HEK293 (cell line): Measurements from ENCODE around the gene UBE2J2.

ENCODE experiments used
- CTCF ChIA-PET: fragments of 350-600 bp; formaldehyde crosslinking; extraction: SDS; loops from one replicate; lab custom pipeline; 2021; ENCODE audit warnings: antibody characterized with exemption; lab: Yijun Ruan, JAX
- POLR2A ChIA-PET: fragments of 300-600 bp; formaldehyde crosslinking; extraction: SDS; loops from one replicate; lab custom pipeline; 2020; ENCODE audit warnings: antibody characterized with exemption, inconsistent platforms; lab: Yijun Ruan, JAX
- H3K27ac ChIP-seq: fragments of 200-500 bp; sonication (Bioruptor generic); 2 replicates; pipeline ENCODE4 v1.5.1; 2014; ENCODE audit warnings: low read depth, low read length, control low read depth, inconsistent platforms; ENCODE audit errors: extremely low read depth
- H3K36me3 ChIP-seq, 2 experiments: fragments of 200-500 bp in 1 of 2; sonication (Bioruptor generic) in 1 of 2; 1 replicate in 1 of 2; 2 replicates in 1 of 2; pipeline ENCODE4 v1.5.1; 2014 to 2017; ENCODE audit warnings: inconsistent platforms in 2 of 2, low read length in 2 of 2; ENCODE audit not compliant: control insufficient read depth in 2 of 2, insufficient read depth in 1 of 2
- H3K4me1 ChIP-seq: fragments of 200-500 bp; sonication (Bioruptor generic); 2 replicates; pipeline ENCODE4 v1.5.1; 2014; ENCODE audit warnings: mild to moderate bottlenecking, low read length, inconsistent platforms; ENCODE audit not compliant: control insufficient read depth, insufficient read depth
- H3K4me3 ChIP-seq: 2 replicates; pipeline ENCODE4 v1.5.1; 2011; ENCODE audit warnings: low read depth, mild to moderate bottlenecking, control low read depth, low read length, moderate library complexity
- H3K9me3 ChIP-seq: fragments of 200-500 bp; sonication (Bioruptor generic); 2 replicates; pipeline ENCODE4 v1.5.1; 2014; ENCODE audit warnings: low read depth, low read length, inconsistent platforms; ENCODE audit not compliant: control insufficient read depth, insufficient read depth
- GLI2 ChIP-seq: fragments of 450-650 bp; formaldehyde crosslinking; IDR thresholded peaks from 2 replicates; pipeline ENCODE4; 2017; ENCODE audit warnings: missing biosample characterization, missing genetic modification characterization, low read depth, borderline replicate concordance
- GLIS1 ChIP-seq: fragments of 450-650 bp; formaldehyde crosslinking; IDR thresholded peaks from 2 replicates; pipeline ENCODE4 v1.5.1; 2016; ENCODE audit warnings: missing biosample characterization, missing genetic modification characterization
- HOXA7 ChIP-seq: sonication (generic); formaldehyde crosslinking; IDR thresholded peaks from 2 replicates; pipeline ENCODE4 v1.8.1; 2022; ENCODE audit warnings: missing genetic modification reagents, borderline replicate concordance
- HOXC10 ChIP-seq: sonication (generic); formaldehyde crosslinking; IDR thresholded peaks from 2 replicates; pipeline ENCODE4 v1.8.1; 2023; ENCODE audit warnings: mild to moderate bottlenecking, missing genetic modification reagents
- MEIS1 ChIP-seq: sonication (generic); formaldehyde crosslinking; IDR thresholded peaks from 2 replicates; pipeline ENCODE4 v1.8.1; 2022; ENCODE audit warnings: missing genetic modification reagents, mild to moderate bottlenecking, borderline replicate concordance
- SCRT2 ChIP-seq: fragments of 450-650 bp; formaldehyde crosslinking; IDR thresholded peaks from 2 replicates; pipeline ENCODE4 v1.5.1; 2016; ENCODE audit warnings: missing biosample characterization, missing genetic modification characterization
- ZBTB44 ChIP-seq: fragments of 450-650 bp; IDR thresholded peaks from 2 replicates; pipeline ENCODE4 v1.5.1; 2018; ENCODE audit warnings: missing biosample characterization, mild to moderate bottlenecking, missing genetic modification characterization
- ZFP37 ChIP-seq: fragments of 450-650 bp; formaldehyde crosslinking; IDR thresholded peaks from 2 replicates; pipeline ENCODE4 v1.5.1; 2016; ENCODE audit warnings: missing biosample characterization, missing genetic modification characterization
- ZNF157 ChIP-seq: fragments of 450-650 bp; formaldehyde crosslinking; IDR thresholded peaks from 2 replicates; pipeline ENCODE4 v1.5.1; 2016; ENCODE audit warnings: missing biosample characterization, missing genetic modification characterization
- ZNF175 ChIP-seq: fragments of 450-650 bp; formaldehyde crosslinking; IDR thresholded peaks from 2 replicates; pipeline ENCODE4 v1.5.1; 2016; ENCODE audit warnings: missing biosample characterization, missing genetic modification characterization
- ZNF184 ChIP-seq: fragments of 450-650 bp; IDR thresholded peaks from 2 replicates; pipeline ENCODE4 v1.5.1; 2018; ENCODE audit warnings: missing biosample characterization, mild to moderate bottlenecking, missing genetic modification characterization
- ZNF202 ChIP-seq: fragments of 450-650 bp; formaldehyde crosslinking; IDR thresholded peaks from 2 replicates; pipeline ENCODE4 v1.5.1; 2016; ENCODE audit warnings: missing biosample characterization, missing genetic modification characterization, borderline replicate concordance
- ZNF214 ChIP-seq: fragments of 450-650 bp; formaldehyde crosslinking; IDR thresholded peaks from 2 replicates; pipeline ENCODE4 v1.5.1; 2017; ENCODE audit warnings: missing biosample characterization, mild to moderate bottlenecking, missing genetic modification characterization, borderline replicate concordance
- ZNF341 ChIP-seq: fragments of 450-650 bp; formaldehyde crosslinking; IDR thresholded peaks from 2 replicates; pipeline ENCODE4; 2016; ENCODE audit warnings: low read depth, missing biosample characterization, missing genetic modification characterization
- ZNF404 ChIP-seq: fragments of 450-650 bp; formaldehyde crosslinking; IDR thresholded peaks from 2 replicates; pipeline ENCODE4 v1.5.1; 2017; ENCODE audit warnings: missing biosample characterization, missing genetic modification characterization
- ZNF514 ChIP-seq: fragments of 450-650 bp; formaldehyde crosslinking; IDR thresholded peaks from 2 replicates; pipeline ENCODE4 v1.5.1; 2016; ENCODE audit warnings: missing biosample characterization, missing genetic modification characterization
- ZNF548 ChIP-seq: fragments of 450-650 bp; formaldehyde crosslinking; IDR thresholded peaks from 2 replicates; pipeline ENCODE4 v1.5.1; 2016; ENCODE audit warnings: missing biosample characterization, missing genetic modification characterization
- ZNF558 ChIP-seq: fragments of 450-650 bp; formaldehyde crosslinking; IDR thresholded peaks from 2 replicates; pipeline ENCODE4 v1.5.1; 2016; ENCODE audit warnings: missing biosample characterization, missing genetic modification characterization
- ZNF600 ChIP-seq: fragments of 450-650 bp; formaldehyde crosslinking; IDR thresholded peaks from 2 replicates; pipeline ENCODE4 v1.5.1; 2016; ENCODE audit warnings: missing biosample characterization, missing genetic modification characterization

The UBE2J2 gene

GRCh38 chr1:1260843-1261560 is 12.7 kb downstream of the UBE2J2 start:
- Histone ChIP-seq H3K27ac (no peak overlapping the region), H3K9me3 (no peaks in the 10 kb centered on the region), H3K4me3 (no peak overlapping the region), H3K4me1 (no peaks in the 10 kb centered on the region), H3K36me3 (peaks cover 6 to 93% of the 10 kb centered on the region in 2 experiments; a peak in 2 of 3 replicates)
- TF ChIP-seq HOXA7 (CRISPR knock-in tag): no peak
- no peak for TF ChIP-seq ZNF341 (tag by site-specific recombination)
- TF ChIP-seq ZNF548: no peak
- no peak for TF ChIP-seq GLI2
- TF ChIP-seq ZNF404: no peak
- no peak for TF ChIP-seq GLIS1 (tag by site-specific recombination)
- TF ChIP-seq ZNF558 (tag by site-specific recombination): no peak
- TF ChIP-seq ZNF600 (tag by site-specific recombination): no peak
- no peak for TF ChIP-seq ZNF214 (tag by site-specific recombination)
- TF ChIP-seq ZNF157 (tag by site-specific recombination): no peak
- TF ChIP-seq ZNF202 (tag by site-specific recombination): no peak
- TF ChIP-seq HOXC10: no peak
- POLR2A ChIA-PET: interaction anchor here (0.6 to 1.3 kb wide), 3 partner anchors 10 to 135 kb away, joined by 3 to 6 read pairs (median 4); partner anchors contain the start of gene UBE2J2
- CTCF ChIA-PET: no interaction called here

DNA sequence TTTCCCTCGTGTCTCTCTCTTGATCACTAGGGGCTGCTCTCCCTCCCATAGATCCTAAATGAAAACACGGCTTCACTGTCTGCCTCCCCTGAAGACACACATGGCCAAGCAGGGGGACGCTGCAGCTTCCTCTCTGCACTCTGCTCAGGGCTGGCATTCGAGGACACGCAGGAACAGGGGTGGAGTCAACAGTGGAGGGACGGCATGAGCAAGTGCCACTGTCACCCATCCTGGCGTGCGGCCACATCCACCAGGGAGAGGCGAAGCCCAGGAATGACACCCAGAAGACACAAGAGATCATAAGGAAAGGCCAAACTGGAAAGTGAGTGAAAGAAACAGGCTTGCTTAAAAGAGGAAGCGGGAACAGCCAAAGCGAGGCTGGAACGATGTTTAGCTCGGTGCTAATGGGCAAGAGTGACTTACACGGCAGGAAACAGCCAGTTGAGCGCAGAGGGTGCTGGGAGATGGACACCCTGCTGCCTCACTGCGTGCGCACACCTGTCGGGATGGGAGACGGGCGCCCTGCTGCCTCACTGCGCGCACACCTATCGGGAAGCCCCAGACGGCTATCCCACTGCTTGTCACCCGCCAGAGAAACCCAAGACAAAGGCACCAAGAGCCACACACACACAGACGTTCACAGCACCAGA is 13.6 kb downstream of the UBE2J2 start:
- Histone ChIP-seq H3K9me3 (no peaks in the 10 kb centered on the region), H3K4me1 (no peaks in the 10 kb centered on the region), H3K4me3 (no peak overlapping the region), H3K27ac (no peak overlapping the region), H3K36me3 (peaks cover 6 to 93% of the 10 kb centered on the region in 2 experiments; a peak in 2 of 3 replicates)
- ChIA-PET CTCF (no interaction called here), POLR2A (interaction anchor here (0.6 to 1.3 kb wide), 2 partner anchors 9 to 134 kb away, joined by 4 to 6 read pairs; no protein-coding TSS in a partner anchor)
- TF ChIP-seq MEIS1 (CRISPR knock-in tag): no peak
- TF ChIP-seq ZBTB44 (tag by site-specific recombination): no peak
- TF ChIP-seq SCRT2 (tag by site-specific recombination): 0 out of 2 replicates have a peak, but pooled peaks have one; percentile 14

GRCh38 chr1:1259540-1259939 is 14.1 kb downstream of the UBE2J2 start:
- Histone ChIP-seq H3K4me1 (no peaks in the 10 kb centered on the region), H3K27ac (no peak overlapping the region), H3K9me3 (no peaks in the 10 kb centered on the region), H3K36me3 (peaks cover 6 to 93% of the 10 kb centered on the region in 2 experiments; a peak in 2 of 3 replicates), H3K4me3 (no peak overlapping the region)
- no peak for TF ChIP-seq ZNF175 (tag by site-specific recombination)
- TF ChIP-seq ZNF184 (tag by site-specific recombination): no peak
- no peak for TF ChIP-seq ZFP37 (tag by site-specific recombination)
- no peak for TF ChIP-seq ZNF514 (tag by site-specific recombination)
- ChIA-PET CTCF (no interaction called here), POLR2A (no interaction called here)
